ENCODE data around the gene NXT2.

DNA sequence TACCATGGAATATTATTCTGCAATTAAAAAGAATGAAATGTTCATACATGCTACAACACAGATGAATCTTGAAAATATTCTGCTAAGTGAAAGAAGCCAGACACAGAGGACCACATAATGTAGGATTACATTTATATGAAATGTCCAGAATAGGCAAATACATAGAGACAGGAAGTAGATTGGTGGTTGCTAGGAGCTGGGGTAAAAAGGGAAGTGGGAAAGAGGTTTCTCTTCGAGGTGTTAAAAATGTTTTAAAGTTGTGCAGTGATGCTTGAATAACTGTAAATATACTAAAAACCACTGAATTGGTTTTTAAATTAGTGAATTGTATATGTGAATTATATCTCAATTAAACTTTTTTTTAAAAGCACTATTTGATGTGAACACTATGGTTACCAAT is 3.6 kb upstream of the NXT2 start:
- TF ChIP-seq, protein P1, sequence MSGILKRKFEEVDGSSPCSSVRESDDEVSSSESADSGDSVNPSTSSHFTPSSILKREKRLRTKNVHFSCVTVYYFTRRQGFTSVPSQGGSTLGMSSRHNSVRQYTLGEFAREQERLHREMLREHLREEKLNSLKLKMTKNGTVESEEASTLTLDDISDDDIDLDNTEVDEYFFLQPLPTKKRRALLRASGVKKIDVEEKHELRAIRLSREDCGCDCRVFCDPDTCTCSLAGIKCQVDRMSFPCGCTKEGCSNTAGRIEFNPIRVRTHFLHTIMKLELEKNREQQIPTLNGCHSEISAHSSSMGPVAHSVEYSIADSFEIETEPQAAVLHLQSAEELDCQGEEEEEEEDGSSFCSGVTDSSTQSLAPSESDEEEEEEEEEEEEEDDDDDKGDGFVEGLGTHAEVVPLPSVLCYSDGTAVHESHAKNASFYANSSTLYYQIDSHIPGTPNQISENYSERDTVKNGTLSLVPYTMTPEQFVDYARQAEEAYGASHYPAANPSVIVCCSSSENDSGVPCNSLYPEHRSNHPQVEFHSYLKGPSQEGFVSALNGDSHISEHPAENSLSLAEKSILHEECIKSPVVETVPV (CRISPR knock-in tag; IDR thresholded peaks at IDR 0.05) = no peak
- no peak for TF ChIP-seq ZNF8 (CRISPR knock-in tag; IDR thresholded peaks at IDR 0.05)

All from SK-N-SH treated with all-trans-retinoic acid at 6 μM for 48 hours (cell line).